PFSK-1 (cell line): ENCODE data around the gene AGRN.

Source experiments
- POLR2AphosphoS5 ChIP-seq: IDR thresholded peaks from 2 replicates; pipeline ENCODE4 v1.6.1; 2012; ENCODE audit warnings: low read depth, mild to moderate bottlenecking, control low read depth, low read length, moderate library complexity
- TAF1 ChIP-seq: IDR thresholded peaks from 2 replicates; pipeline ENCODE4 v1.6.1; 2012; ENCODE audit warnings: low read length, control low read depth, borderline replicate concordance; ENCODE audit not compliant: insufficient read depth

DNA sequence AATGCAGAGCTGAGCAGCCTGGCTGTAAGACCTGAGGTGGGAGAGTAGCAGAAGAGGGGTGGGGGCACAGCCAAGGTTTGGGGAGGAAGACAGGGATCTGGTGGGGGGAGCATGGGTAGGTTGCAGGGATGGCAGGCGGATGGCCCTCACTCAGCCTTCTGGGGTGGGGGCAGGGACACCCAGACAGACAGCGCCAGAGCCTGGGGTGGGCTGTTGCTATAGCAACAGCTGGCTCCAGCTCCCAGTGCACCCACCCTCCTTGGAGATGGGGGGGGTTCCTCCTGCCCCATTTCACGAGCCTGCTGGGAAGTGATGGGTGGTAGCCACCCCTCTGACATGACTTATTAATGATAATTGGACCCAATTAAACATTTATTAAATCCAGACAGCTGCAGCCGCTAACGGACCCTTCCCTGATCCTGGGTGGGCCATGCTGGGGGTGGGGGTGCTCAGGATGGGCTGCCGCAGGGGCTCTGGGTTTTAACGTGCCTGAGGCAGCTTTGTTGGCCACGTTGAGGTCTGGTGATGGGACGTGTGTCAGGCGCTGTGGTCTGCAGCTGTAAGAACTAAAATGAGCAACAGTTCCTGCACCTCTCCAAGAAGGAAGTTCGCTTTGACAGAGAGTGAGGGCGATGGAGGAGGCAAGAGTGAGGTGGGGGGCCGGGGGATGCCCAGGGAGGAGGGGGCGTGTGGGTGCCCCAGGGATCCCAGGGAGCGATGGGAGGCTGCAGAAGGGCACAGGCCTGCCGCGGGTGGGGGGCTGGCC, 19.4 kb downstream of the AGRN start:
- TF ChIP-seq POLR2AphosphoS5 (no peak), TAF1 (no peak)
